GM12878 (cell line): ENCODE data around the gene SETBP1. TPM values are rescaled to one million over a fixed set of nuclear protein-coding genes. Genes with fewer than 3 reads are reported as not detected.

Source experiments
- CBFB ChIP-seq: IDR thresholded peaks from 2 replicates; pipeline ENCODE4 v1.6.1; 2016; ENCODE audit warnings: antibody characterized with exemption, low read depth
- CBX3 ChIP-seq: fragments of 200-600 bp; sonication (generic); IDR thresholded peaks from 2 replicates; pipeline ENCODE4 v1.6.1; 2016; ENCODE audit warnings: low read depth, borderline replicate concordance
- CHD4 ChIP-seq: fragments of 200-600 bp; sonication (generic); IDR thresholded peaks from 2 replicates; pipeline ENCODE4 v1.6.1; 2016; ENCODE audit warnings: mild to moderate bottlenecking
- CTCF ChIP-seq, 3 experiments: IDR thresholded peaks in 2 of 3; conservative IDR thresholded peaks in 1 of 3; 2 replicates each; pipeline ENCODE4 v1.5.1; 2011; ENCODE audit warnings: low read depth in 3 of 3, low read length in 3 of 3, mild to moderate bottlenecking in 3 of 3, control low read depth in 2 of 3, moderate library complexity in 2 of 3, inconsistent platforms in 1 of 3, mixed read lengths in 1 of 3; ENCODE audit not compliant: control insufficient read depth in 2 of 3, insufficient read depth in 1 of 3; ENCODE audit errors: extremely low read depth in 1 of 3
- DPF2 ChIP-seq: fragments of 450-650 bp; IDR thresholded peaks from 2 replicates; pipeline ENCODE4 v1.6.1; 2017; ENCODE audit warnings: mild to moderate bottlenecking
- E2F4 ChIP-seq: IDR thresholded peaks from 2 replicates; pipeline ENCODE4 v1.6.1; 2012; ENCODE audit warnings: low read depth, low read length, improper control_type of control experiment
- EED ChIP-seq: sonication (generic); IDR thresholded peaks from 2 replicates; pipeline ENCODE4 v1.6.1; 2016; ENCODE audit warnings: antibody characterized with exemption, low read depth
- HDAC2 ChIP-seq: fragments of 200-600 bp; sonication (generic); IDR thresholded peaks from 2 replicates; pipeline ENCODE4 v1.6.1; 2017
- IKZF1 ChIP-seq: fragments of 450-650 bp; conservative IDR thresholded peaks from 2 replicates; pipeline ENCODE4 v1.6.1; 2017; ENCODE audit warnings: antibody characterized with exemption, mild to moderate bottlenecking
- LARP7 ChIP-seq: fragments of 450-650 bp; IDR thresholded peaks from 2 replicates; pipeline ENCODE4 v1.6.1; 2017; ENCODE audit warnings: mild to moderate bottlenecking
- MEF2B ChIP-seq: fragments of 450-650 bp; IDR thresholded peaks from 2 replicates; pipeline ENCODE4 v1.6.1; 2018; ENCODE audit warnings: mild to moderate bottlenecking, moderate library complexity; ENCODE audit not compliant: partially characterized antibody, poor library complexity, severe bottlenecking
- MTA3 ChIP-seq: IDR thresholded peaks from 2 replicates; pipeline ENCODE4 v1.6.1; 2012; ENCODE audit warnings: low read length, inconsistent platforms, borderline replicate concordance
- PBX3 ChIP-seq: IDR thresholded peaks from 2 replicates; pipeline ENCODE4 v1.6.1; 2011; ENCODE audit warnings: mild to moderate bottlenecking, low read depth, low read length, moderate library complexity; ENCODE audit not compliant: insufficient replicate concordance
- RAD51 ChIP-seq: fragments of 450-650 bp; IDR thresholded peaks from 2 replicates; pipeline ENCODE4 v1.6.1; 2016; ENCODE audit warnings: moderate library complexity, mild to moderate bottlenecking, inconsistent platforms
- RELA ChIP-seq: fragments of 450-650 bp; IDR thresholded peaks from 2 replicates; pipeline ENCODE4 v1.8.0; 2014; ENCODE audit warnings: borderline replicate concordance; ENCODE audit not compliant: partially characterized antibody
- SKIL ChIP-seq: fragments of 450-650 bp; IDR thresholded peaks from 2 replicates; pipeline ENCODE4 v1.6.1; 2017; ENCODE audit warnings: mild to moderate bottlenecking, low read depth, inconsistent platforms; ENCODE audit not compliant: poor library complexity, severe bottlenecking
- SMARCA5 ChIP-seq: fragments of 450-650 bp; IDR thresholded peaks from 2 replicates; pipeline ENCODE4 v1.6.1; 2017; ENCODE audit warnings: mild to moderate bottlenecking
- SMC3 ChIP-seq: IDR thresholded peaks from 2 replicates; pipeline ENCODE4 v1.6.1; 2011; ENCODE audit warnings: low read length, improper control_type of control experiment, borderline replicate concordance
- SREBF1 ChIP-seq: IDR thresholded peaks from 2 replicates; pipeline ENCODE4 v1.6.1; 2012; ENCODE audit warnings: mild to moderate bottlenecking, low read length
- STAT3 ChIP-seq: IDR thresholded peaks from 2 replicates; pipeline ENCODE4 v1.6.1; 2011; ENCODE audit warnings: low read depth, low read length, improper control_type of control experiment
- SUPT20H ChIP-seq: IDR thresholded peaks from 2 replicates; pipeline ENCODE4 v1.6.1; 2011; ENCODE audit warnings: low read depth, mild to moderate bottlenecking, low read length, moderate library complexity, borderline replicate concordance; ENCODE audit not compliant: control insufficient read depth
- TCF7 ChIP-seq: IDR thresholded peaks from 2 replicates; pipeline ENCODE4 v1.6.1; 2014; ENCODE audit warnings: antibody characterized with exemption, borderline replicate concordance
- YY1 ChIP-seq: IDR thresholded peaks from 2 replicates; pipeline ENCODE4 v1.6.1; 2011; ENCODE audit warnings: low read depth, mild to moderate bottlenecking, low read length
- ZNF274 ChIP-seq: IDR thresholded peaks from one replicate; pipeline ENCODE4 v1.8.0; 2011; ENCODE audit not compliant: insufficient read length, insufficient read depth
- polyA plus RNA-seq, 11 experiments: library from polyadenylated mRNA; depleted of rRNA in 4 of 11; unstranded in 6 of 11; stranded (reverse) in 5 of 11; fragments of >200 nt; fragmentation: Nextera tagmentation in 4 of 11; fragmentation: Illumina TruSeq in 1 of 11; extraction: Ambion mirVana in 4 of 11; extraction: Trizol in 1 of 11; gene quantifications; 1 replicate in 1 of 11; 2 replicates in 10 of 11; pipeline versions ENCODE4 v1.2.1 to v1.2.3, GENCODE V29; 2011 to 2016; ENCODE audit warnings: inconsistent platforms in 2 of 11, missing spikeins in 2 of 11, low read depth in 1 of 11
- total RNA-seq, 4 experiments: library from RNA; depleted of rRNA in 3 of 4; stranded (reverse); fragments of >200 nt in 3 of 4; fragmentation: Illumina TruSeq in 1 of 4; extraction: Trizol in 1 of 4; gene quantifications; 2 replicates each; pipeline versions ENCODE4 v1.2.1 to v1.2.3, GENCODE V29; 2013 to 2021
- TF ChIP-seq, protein P1 (sequence below): fragments of 450-650 bp; IDR thresholded peaks from 2 replicates; pipeline ENCODE4 v1.6.1; 2017; ENCODE audit warnings: borderline replicate concordance

Gene SETBP1
- total and polyA plus RNA-seq, 10 of the 15 experiments (the other 5 are each of a cell fraction or from before 2014, with no cell fraction given) = 0.99 to 29.7 (median 8.3) TPM

- no peak for TF ChIP-seq ZNF274
- peak; percentile 63 for TF ChIP-seq SMARCA5
- no peak for TF ChIP-seq SMC3
- TF ChIP-seq PBX3 = no peak
- TF ChIP-seq STAT3 = no peak
- TF ChIP-seq DPF2 = peak; percentile 85
- TF ChIP-seq SREBF1 = no peak
- no peak for TF ChIP-seq CHD4
- TF ChIP-seq HDAC2 = no peak
- TF ChIP-seq EED = peak; percentile 64; the same call in 1 of the 2 replicates
- no peak for TF ChIP-seq YY1
- TF ChIP-seq MTA3 = no peak
- peak; percentile 47 for TF ChIP-seq MEF2B
- TF ChIP-seq E2F4 = no peak
- no peak for TF ChIP-seq CBFB
- TF ChIP-seq RAD51 = no peak
- no peak for TF ChIP-seq SUPT20H
- peak; percentile 45 for TF ChIP-seq SKIL
- no peak for TF ChIP-seq CTCF (IDR thresholded peaks at IDR 0.05 in 2 of 3, conservative IDR thresholded peaks at IDR 0.05 in 1 of 3; ENCODE audit: control insufficient read depth in 2 of 3, extremely low read depth in 1 of 3, insufficient read depth in 1 of 3, low read depth in 3 of 3, low read length in 3 of 3)
- TF ChIP-seq TCF7 = no peak
- TF ChIP-seq IKZF1 = peak; percentile 89
- TF ChIP-seq, protein P1, sequence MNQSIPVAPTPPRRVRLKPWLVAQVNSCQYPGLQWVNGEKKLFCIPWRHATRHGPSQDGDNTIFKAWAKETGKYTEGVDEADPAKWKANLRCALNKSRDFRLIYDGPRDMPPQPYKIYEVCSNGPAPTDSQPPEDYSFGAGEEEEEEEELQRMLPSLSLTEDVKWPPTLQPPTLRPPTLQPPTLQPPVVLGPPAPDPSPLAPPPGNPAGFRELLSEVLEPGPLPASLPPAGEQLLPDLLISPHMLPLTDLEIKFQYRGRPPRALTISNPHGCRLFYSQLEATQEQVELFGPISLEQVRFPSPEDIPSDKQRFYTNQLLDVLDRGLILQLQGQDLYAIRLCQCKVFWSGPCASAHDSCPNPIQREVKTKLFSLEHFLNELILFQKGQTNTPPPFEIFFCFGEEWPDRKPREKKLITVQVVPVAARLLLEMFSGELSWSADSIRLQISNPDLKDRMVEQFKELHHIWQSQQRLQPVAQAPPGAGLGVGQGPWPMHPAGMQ = no peak
- TF ChIP-seq CBX3 = no peak
- no peak for TF ChIP-seq RELA
- TF ChIP-seq LARP7 = no peak
These were observed 231.1 kb downstream of the SETBP1 start (continued) for GRCh38 chr18:44911773-44912172.
